22Rv1 (cell line): ENCODE results near the gene SCUBE2.
"Not testable (repeated sequence)": the region's sequence is repeated elsewhere in the genome, so short reads cannot be mapped to it uniquely, and the experiment has no call there.

Experiments
- H3K27ac ChIP-seq: fragments of 450-650 bp; 2 replicates; pipeline ENCODE4 v1.5.1; 2017
- CTCF ChIP-seq: fragments of 450-650 bp; IDR thresholded peaks from 2 replicates; pipeline ENCODE4 v1.5.1; 2017; ENCODE audit warnings: mild to moderate bottlenecking
- ZFX ChIP-seq: fragments of 450-650 bp; IDR thresholded peaks from 2 replicates; pipeline ENCODE4 v1.6.1; 2017; ENCODE audit warnings: antibody characterized with exemption, borderline replicate concordance

SCUBE2 gene

GRCh38 chr11:9014826-9015225, 76.6 kb downstream of the SCUBE2 start:
- H3K27ac ChIP-seq, result no peak overlapping the region
- no peak for TF ChIP-seq ZFX
- TF ChIP-seq CTCF, result no peak

GRCh38 chr11:9013373-9013772, 78.0 kb downstream of the SCUBE2 start:
- H3K27ac ChIP-seq, result no peak overlapping the region
- TF ChIP-seq ZFX (no peak), CTCF (no peak)

GRCh38 chr11:9009538-9009937, 81.9 kb downstream of the SCUBE2 start:
- not testable (repeated sequence) for H3K27ac ChIP-seq

GRCh38 chr11:9008661-9009060, 82.7 kb downstream of the SCUBE2 start:
- TF ChIP-seq ZFX, result no peak
- TF ChIP-seq CTCF, result no peak
- no peak overlapping the region for H3K27ac ChIP-seq

GRCh38 chr11:9008011-9008550, 83.3 kb downstream of the SCUBE2 start:
- TF ChIP-seq CTCF, result no peak
- H3K27ac ChIP-seq, result no peak overlapping the region

GRCh38 chr11:9005087-9005486, 86.3 kb downstream of the SCUBE2 start:
- H3K27ac ChIP-seq, result no peak overlapping the region
- TF ChIP-seq CTCF (no peak), ZFX (no peak)

- H3K27ac ChIP-seq, result no peak overlapping the region
- TF ChIP-seq ZFX, result no peak
- no peak for TF ChIP-seq CTCF
Observed at GRCh38 chr11:9004183-9004926, 87.0 kb downstream of the SCUBE2 start.
